Transverse colon (tissue), 4 donors: ENCODE data around the gene CTBP2. TPM values are rescaled to one million over a fixed set of nuclear protein-coding genes. Genes with fewer than 3 reads are reported as not detected.
A peak's percentile ranks its signal among the peaks of the same experiment; 100 is the strongest.

ENCODE experiments used
- DNase-seq: peaks from one replicate; pipeline ENCODE4 v3.0.0-alpha.2; 2019
- H3K27ac ChIP-seq, 4 donors: fragments of 200-600 bp; sonication (generic); 2 replicates each; pipeline ENCODE4 v1.5.1; 2016 to 2018; ENCODE audit warnings: inconsistent platforms in 4 of 4
- H3K27me3 ChIP-seq: fragments of 200-600 bp; sonication (generic); 2 replicates; pipeline ENCODE4 v1.5.1; 2017; ENCODE audit warnings: inconsistent platforms
- H3K36me3 ChIP-seq, 4 donors: fragments of 200-600 bp; sonication (generic); 2 replicates each; pipeline ENCODE4 v1.5.1; 2017 to 2019; ENCODE audit warnings: inconsistent platforms in 4 of 4
- H3K4me1 ChIP-seq, 4 donors: fragments of 200-600 bp; sonication (generic); 2 replicates each; pipeline ENCODE4 v1.5.1; 2017 to 2020; ENCODE audit warnings: inconsistent platforms in 4 of 4
- H3K4me3 ChIP-seq, 4 donors: fragments of 200-600 bp; sonication (generic); 1 replicate in 1 of 4; 2 replicates in 3 of 4; pipeline versions ENCODE4 v1.5.1 to v1.6.1; 2017 to 2019; ENCODE audit warnings: inconsistent platforms in 4 of 4
- H3K9me3 ChIP-seq, 2 donors: fragments of 200-600 bp; sonication (generic); 2 replicates each; pipeline ENCODE4 v1.5.1; 2017 to 2019; ENCODE audit warnings: inconsistent platforms in 2 of 2
- EP300 ChIP-seq: sonication (generic); formaldehyde crosslinking; IDR thresholded peaks from one replicate; pipeline ENCODE4 v1.6.1; 2017; ENCODE audit warnings: antibody characterized with exemption, low read depth
- POLR2A ChIP-seq: fragments of 450-650 bp; IDR thresholded peaks from one replicate; pipeline ENCODE4 v1.6.1; 2016; ENCODE audit warnings: antibody characterized with exemption, mild to moderate bottlenecking, moderate library complexity
- POLR2AphosphoS5 ChIP-seq, 3 donors: sonication (generic); formaldehyde crosslinking; IDR thresholded peaks; one replicate each; pipeline ENCODE4 v1.6.1; 2016; ENCODE audit warnings: antibody characterized with exemption in 3 of 3
- WGBS, 2 donors: methylation state at CpG; one replicate each; pipeline ENCODE4 v1.1.5; 2018; ENCODE audit warnings: low coverage in 1 of 2; 5-methylcytosine and 5-hydroxymethylcytosine counted together
- in situ Hi-C, 4 donors: fragments of 200-750 bp; cut with MboI; loops; one replicate each; pipeline versions ENCODE4 v1.15.0 to v1.15.1; 2017; ENCODE audit warnings: low sequenced_read_pairs in 3 of 4, low pct_ligation_motif_present in 1 of 4, low pct_unique_long_range_greater_than_20kb in 1 of 4
- intact Hi-C: fragments of 100-400 bp; cut with DNase I; formaldehyde crosslinking; loops from one replicate; pipeline ENCODE4 v1.15.1; 2023; ENCODE audit warnings: low total_unique reads
- total RNA-seq, 4 donors: library from RNA; depleted of rRNA; stranded (reverse); fragments of >200 nt; gene quantifications; one replicate each; pipeline ENCODE4 v1.1.0, GENCODE V29; 2016
- TF ChIP-seq, protein P1 (sequence below), 5 experiments: fragments of 200-600 bp in 3 of 5; fragments of 450-650 bp in 2 of 5; sonication (generic) in 3 of 5; IDR thresholded peaks; 1 replicate in 2 of 5; 2 replicates in 3 of 5; pipeline ENCODE4 v1.5.1; 2016 to 2017; ENCODE audit warnings: antibody characterized with exemption in 5 of 5, inconsistent platforms in 3 of 5, mild to moderate bottlenecking in 2 of 5, moderate library complexity in 1 of 5

The CTBP2 gene
- total RNA-seq, 4 donors from 2014 or later, result 71.9 to 247 (median 98.4) TPM

DNA sequence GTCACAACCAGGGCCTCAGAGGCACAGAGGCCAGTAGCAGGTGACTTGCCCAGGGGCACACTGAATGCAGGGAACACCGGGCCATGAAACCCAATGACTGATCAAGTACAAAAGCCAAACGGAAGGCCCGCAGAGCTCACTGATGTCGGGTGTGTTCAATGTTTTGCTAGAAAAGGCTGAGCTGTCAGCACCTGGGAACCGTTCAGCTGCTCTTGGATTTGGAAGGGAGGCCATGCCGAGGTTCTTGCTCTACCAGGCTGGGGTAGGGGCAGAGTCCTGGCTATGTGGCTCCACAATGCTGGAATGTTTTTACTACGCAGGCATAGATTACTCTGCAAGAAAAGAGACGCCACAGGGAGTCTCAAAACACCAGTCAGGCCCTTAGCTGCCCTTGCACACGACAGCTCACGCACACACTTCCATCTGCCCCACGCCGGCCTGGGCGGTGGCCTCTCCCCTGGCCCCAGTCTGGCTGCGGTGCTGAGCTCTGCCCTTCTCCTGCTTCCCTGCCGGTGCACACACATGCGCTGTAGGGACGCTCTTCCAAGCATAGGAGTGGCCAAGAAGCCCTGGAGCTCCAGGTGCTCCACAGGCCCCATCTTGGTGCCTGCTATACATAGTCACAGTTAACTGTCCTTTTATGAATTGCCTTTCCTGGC, 138.5 kb downstream of the CTBP2 start:
- intact Hi-C loops, result no loop called here
- Histone ChIP-seq H3K4me1 (peaks cover 22 to 43% (median 25%) of the 10 kb centered on the region in 4 donors), H3K36me3 (no peaks in the 10 kb centered on the region), H3K27ac (no peak overlapping the region), H3K9me3 (no peaks in the 10 kb centered on the region), H3K27me3 (no peaks in the 10 kb centered on the region), H3K4me3 (no peak overlapping the region)
- TF ChIP-seq, protein P1, sequence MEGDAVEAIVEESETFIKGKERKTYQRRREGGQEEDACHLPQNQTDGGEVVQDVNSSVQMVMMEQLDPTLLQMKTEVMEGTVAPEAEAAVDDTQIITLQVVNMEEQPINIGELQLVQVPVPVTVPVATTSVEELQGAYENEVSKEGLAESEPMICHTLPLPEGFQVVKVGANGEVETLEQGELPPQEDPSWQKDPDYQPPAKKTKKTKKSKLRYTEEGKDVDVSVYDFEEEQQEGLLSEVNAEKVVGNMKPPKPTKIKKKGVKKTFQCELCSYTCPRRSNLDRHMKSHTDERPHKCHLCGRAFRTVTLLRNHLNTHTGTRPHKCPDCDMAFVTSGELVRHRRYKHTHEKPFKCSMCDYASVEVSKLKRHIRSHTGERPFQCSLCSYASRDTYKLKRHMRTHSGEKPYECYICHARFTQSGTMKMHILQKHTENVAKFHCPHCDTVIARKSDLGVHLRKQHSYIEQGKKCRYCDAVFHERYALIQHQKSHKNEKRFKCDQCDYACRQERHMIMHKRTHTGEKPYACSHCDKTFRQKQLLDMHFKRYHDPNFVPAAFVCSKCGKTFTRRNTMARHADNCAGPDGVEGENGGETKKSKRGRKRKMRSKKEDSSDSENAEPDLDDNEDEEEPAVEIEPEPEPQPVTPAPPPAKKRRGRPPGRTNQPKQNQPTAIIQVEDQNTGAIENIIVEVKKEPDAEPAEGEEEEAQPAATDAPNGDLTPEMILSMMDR (IDR thresholded peaks at IDR 0.05), result no peak
- no peak for TF ChIP-seq EP300
- no peak for TF ChIP-seq POLR2AphosphoS5 (IDR thresholded peaks at IDR 0.05)
- no peak for TF ChIP-seq POLR2A
- no peak for DNase-seq
- WGBS, 2 donors, result 89 to 100% methylated on average over 1 to 17 of the region's 17 CpGs
- in situ Hi-C loops, result no loop called here

DNA sequence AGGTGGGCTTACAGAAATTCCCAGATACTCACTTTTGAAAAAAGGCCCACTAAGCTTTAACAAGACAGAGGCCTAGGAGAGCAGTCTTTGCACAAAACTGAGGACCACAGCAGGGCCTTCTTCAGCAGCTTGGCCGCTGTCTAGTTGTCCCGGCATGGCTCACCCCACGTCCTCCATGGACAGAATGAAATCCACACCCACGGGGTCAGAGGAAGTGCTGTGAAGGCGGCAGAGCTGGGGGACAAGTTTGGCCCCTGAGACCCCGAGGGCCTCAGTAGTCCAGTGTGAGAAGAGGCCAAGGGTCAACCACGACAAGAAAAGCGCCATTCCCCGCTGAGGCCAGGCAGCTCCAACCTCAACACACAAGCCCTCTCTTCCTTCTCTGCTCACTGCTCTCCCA, 139.5 kb downstream of the CTBP2 start:
- Histone ChIP-seq H3K27ac (no peak overlapping the region), H3K36me3 (no peaks in the 10 kb centered on the region), H3K27me3 (no peaks in the 10 kb centered on the region), H3K4me3 (no peak overlapping the region), H3K4me1 (peaks cover 22 to 51% (median 32%) of the 10 kb centered on the region in 4 donors), H3K9me3 (no peaks in the 10 kb centered on the region)
- no peak for DNase-seq
- WGBS, 2 donors, result 78% methylated on average over 9 of the region's 9 CpGs; no CpG with 5 or more reads in 1 of the 2 donors
- in situ Hi-C loops, result no loop called here
- TF ChIP-seq EP300, result no peak
- TF ChIP-seq POLR2A, result no peak
- TF ChIP-seq POLR2AphosphoS5 (IDR thresholded peaks at IDR 0.05), result no peak
- TF ChIP-seq, protein P1 (IDR thresholded peaks at IDR 0.05), result no peak
- intact Hi-C loops, result no loop called here

DNA sequence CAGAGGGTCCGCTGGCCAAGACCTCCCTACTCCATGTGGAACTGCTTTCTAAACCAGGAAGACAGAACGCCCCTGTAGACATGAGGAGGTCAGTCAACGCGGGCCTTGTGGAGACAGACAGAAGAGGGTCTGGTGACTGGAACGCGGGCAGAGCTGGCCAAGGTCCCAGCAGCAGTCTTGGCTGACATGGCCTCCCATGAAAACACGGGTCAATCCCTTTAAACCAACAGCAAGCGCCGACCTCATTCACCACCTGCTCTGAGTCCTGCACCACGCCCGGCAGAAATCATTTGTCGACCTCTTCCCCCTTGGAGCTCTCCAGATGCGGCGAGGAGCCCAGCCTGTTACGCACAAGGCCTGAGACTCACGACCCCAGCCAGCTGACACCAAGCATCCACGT, 140.0 kb downstream of the CTBP2 start:
- no peak for TF ChIP-seq POLR2AphosphoS5 (IDR thresholded peaks at IDR 0.05)
- no peak for TF ChIP-seq EP300
- no peak for TF ChIP-seq POLR2A
- TF ChIP-seq, protein P1 (IDR thresholded peaks at IDR 0.05), result no peak
- Histone ChIP-seq H3K27me3 (no peaks in the 10 kb centered on the region), H3K4me1 (peaks cover 22 to 52% (median 36%) of the 10 kb centered on the region in 4 donors), H3K4me3 (no peak overlapping the region), H3K36me3 (no peaks in the 10 kb centered on the region), H3K27ac (peak overlapping the region in 1 of 4 donors; percentile 3), H3K9me3 (no peaks in the 10 kb centered on the region)
- no peak for DNase-seq
- intact Hi-C loops, result no loop called here
- in situ Hi-C loops, result no loop called here
- WGBS, 2 donors, result 89% methylated on average over 17 of the region's 17 CpGs; no CpG with 5 or more reads in 1 of the 2 donors

DNA sequence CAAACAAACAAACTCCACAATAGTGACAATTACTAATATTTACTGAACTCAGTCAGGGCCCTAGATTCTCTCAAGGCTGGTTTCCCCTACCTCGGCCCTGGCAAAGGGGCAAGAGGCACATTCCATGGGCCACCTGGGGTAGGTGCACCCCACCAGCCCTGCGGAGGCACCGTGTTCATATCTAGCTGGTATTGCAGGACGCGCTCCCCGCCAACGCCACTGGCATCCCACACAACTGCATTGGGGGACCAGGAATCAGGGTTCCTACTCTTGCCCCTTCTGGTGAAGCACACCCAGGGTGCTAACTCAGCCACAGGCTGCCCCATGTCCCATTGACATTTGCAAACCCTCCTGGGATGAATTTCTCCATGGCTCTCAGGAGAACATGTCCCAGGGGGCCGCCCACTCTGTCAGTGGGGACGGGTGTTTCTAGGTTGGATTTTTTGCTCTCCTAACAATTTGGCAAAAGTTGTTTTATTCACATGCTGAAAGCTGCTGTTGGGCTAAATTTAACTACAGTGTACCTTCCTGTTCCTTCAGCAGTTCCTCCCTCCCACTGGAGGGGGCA, 141.7 kb downstream of the CTBP2 start:
- TF ChIP-seq, protein P1 (IDR thresholded peaks at IDR 0.05), result no peak
- TF ChIP-seq EP300 (no peak), POLR2AphosphoS5 (IDR thresholded peaks at IDR 0.05) (no peak), POLR2A (no peak)
- 86% methylated on average over 9 of the region's 9 CpGs; no CpG with 5 or more reads in 1 of the 2 donors for WGBS, 2 donors
- in situ Hi-C loops, result no loop called here
- Histone ChIP-seq H3K36me3 (no peaks in the 10 kb centered on the region), H3K27ac (no peak overlapping the region), H3K27me3 (no peaks in the 10 kb centered on the region), H3K4me1 (peaks cover 6 to 52% (median 31%) of the 10 kb centered on the region in 4 donors), H3K4me3 (no peak overlapping the region), H3K9me3 (no peaks in the 10 kb centered on the region)
- intact Hi-C loops, result no loop called here
- DNase-seq, result no peak
